Fibroblast of skin of right quadriceps (primary cell): ENCODE measurements around the gene PRRT3.
"Not testable (repeated sequence)": the region's sequence is repeated elsewhere in the genome, so short reads cannot be mapped to it uniquely, and the experiment has no call there.

Source experiments
- DNase-seq: peaks from one replicate; pipeline ENCODE4 v3.0.0-alpha.2; 2013

PRRT3 gene

GRCh38 chr3:9897408-9898372, 54.5 kb downstream of the PRRT3 start:
- DNase-seq = peak; percentile 29

- not testable (repeated sequence) for DNase-seq
Observed at GRCh38 chr3:9896755-9897407, 55.3 kb downstream of the PRRT3 start.

- DNase-seq = not testable (repeated sequence)
Observed at GRCh38 chr3:9895715-9896114, 56.5 kb downstream of the PRRT3 start.
